SH-SY5Y (cell line): ENCODE data around the gene ADM2.

Experiments used
- GATA2 ChIP-seq: IDR thresholded peaks from 2 replicates; pipeline ENCODE4 v1.6.1; 2011; ENCODE audit warnings: mild to moderate bottlenecking, low read depth, low read length
- GATA3 ChIP-seq: IDR thresholded peaks from 2 replicates; pipeline ENCODE4 v1.6.1; 2011; ENCODE audit warnings: low read depth, mild to moderate bottlenecking, low read length, moderate library complexity

DNA sequence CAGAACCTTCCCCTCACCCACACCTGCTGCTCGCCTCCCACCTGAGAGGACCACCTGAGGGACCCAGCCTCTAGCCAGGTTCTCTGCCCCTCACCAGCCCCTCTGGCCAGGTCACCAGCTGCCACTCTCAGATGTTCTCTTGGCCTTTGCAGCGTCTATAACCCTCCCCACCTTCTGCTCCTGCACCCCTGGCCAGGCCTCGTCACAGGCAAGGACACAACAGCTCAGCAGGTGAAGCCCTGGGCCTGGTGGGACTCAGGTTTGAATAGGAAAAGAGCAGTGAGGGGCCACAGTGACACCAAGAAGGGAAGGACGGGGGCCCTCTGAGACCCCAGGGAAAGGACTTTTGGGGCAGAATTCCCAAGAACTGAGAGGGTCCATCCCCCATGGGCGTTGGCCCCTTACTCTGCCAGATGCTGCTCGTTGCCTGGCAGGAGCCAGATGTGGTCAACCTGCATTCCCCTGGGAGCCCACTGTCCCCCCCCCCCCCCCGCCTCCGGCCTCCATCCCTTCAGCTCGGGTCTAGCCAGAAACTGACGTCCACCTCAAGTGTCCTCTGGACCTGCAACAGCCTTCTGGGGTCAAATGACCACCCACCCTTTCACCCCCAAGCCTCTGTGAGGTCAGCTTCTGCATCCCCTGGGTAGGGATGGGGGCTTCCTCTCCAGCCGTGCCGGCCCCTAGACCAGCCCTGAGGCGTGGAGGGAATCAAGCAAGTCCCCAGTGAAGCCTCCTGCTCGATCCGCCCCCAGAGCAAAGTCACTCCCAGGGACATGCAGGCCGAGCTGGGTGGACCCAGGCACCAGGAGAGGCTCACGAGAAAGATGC is 35.2 kb upstream of the ADM2 start:
- TF ChIP-seq GATA3 (no peak), GATA2 (no peak)
